HG03175 (cell line): Measurements from ENCODE around the gene BCL2.
"Not testable (repeated sequence)": the region's sequence is repeated elsewhere in the genome, so short reads cannot be mapped to it uniquely, and the experiment has no call there.

Experiments
- ATAC-seq: cut with Tn5 transposase; IDR thresholded peaks from one replicate; pipeline ENCODE4 v1.9.1; 2021; ENCODE audit warnings: mild to moderate bottlenecking, moderate library complexity; ENCODE audit not compliant: unreplicated experiment

BCL2 gene

GRCh38 chr18:63236921-63237846 is 82.4 kb downstream of the BCL2 start:
- no peak for ATAC-seq

- ATAC-seq: no peak
Observed at GRCh38 chr18:63236406-63236805, 83.2 kb downstream of the BCL2 start.

GRCh38 chr18:63235920-63236319 is 83.6 kb downstream of the BCL2 start:
- not testable (repeated sequence) for ATAC-seq

- no peak for ATAC-seq
Observed at GRCh38 chr18:63234841-63235240, 84.7 kb downstream of the BCL2 start.

GRCh38 chr18:63234432-63234831 is 85.1 kb downstream of the BCL2 start:
- ATAC-seq: no peak

GRCh38 chr18:63233334-63233733 is 86.2 kb downstream of the BCL2 start:
- no peak for ATAC-seq

- ATAC-seq: no peak
Observed at GRCh38 chr18:63232826-63233225, 86.7 kb downstream of the BCL2 start.

- no peak for ATAC-seq
Observed at GRCh38 chr18:63229971-63230370, 89.6 kb downstream of the BCL2 start.

- no peak for ATAC-seq
Observed at GRCh38 chr18:63225434-63225833, 94.1 kb downstream of the BCL2 start.

- no peak for ATAC-seq
Observed at GRCh38 chr18:63224630-63225029, 94.9 kb downstream of the BCL2 start.

GRCh38 chr18:63223837-63224236 is 95.7 kb downstream of the BCL2 start:
- no peak for ATAC-seq

- no peak for ATAC-seq
Observed at GRCh38 chr18:63220903-63221302, 98.7 kb downstream of the BCL2 start.

- ATAC-seq: no peak
Observed at GRCh38 chr18:63218472-63218871, 101.1 kb downstream of the BCL2 start.

- no peak for ATAC-seq
Observed at GRCh38 chr18:63216516-63217311, 102.9 kb downstream of the BCL2 start.

GRCh38 chr18:63213936-63214671 is 105.5 kb downstream of the BCL2 start:
- no peak for ATAC-seq

GRCh38 chr18:63213331-63213900 is 106.2 kb downstream of the BCL2 start:
- ATAC-seq: no peak

GRCh38 chr18:63210521-63210920 is 109.0 kb downstream of the BCL2 start:
- no peak for ATAC-seq

- no peak for ATAC-seq
Observed at GRCh38 chr18:63208676-63209075, 110.9 kb downstream of the BCL2 start.

- no peak for ATAC-seq
Observed at GRCh38 chr18:63207835-63208234, 111.7 kb downstream of the BCL2 start.

- no peak for ATAC-seq
Observed at GRCh38 chr18:63207143-63207790, 112.3 kb downstream of the BCL2 start.
